ENCODE measurements around the gene ZMYND19.

Gene ZMYND19

DNA sequence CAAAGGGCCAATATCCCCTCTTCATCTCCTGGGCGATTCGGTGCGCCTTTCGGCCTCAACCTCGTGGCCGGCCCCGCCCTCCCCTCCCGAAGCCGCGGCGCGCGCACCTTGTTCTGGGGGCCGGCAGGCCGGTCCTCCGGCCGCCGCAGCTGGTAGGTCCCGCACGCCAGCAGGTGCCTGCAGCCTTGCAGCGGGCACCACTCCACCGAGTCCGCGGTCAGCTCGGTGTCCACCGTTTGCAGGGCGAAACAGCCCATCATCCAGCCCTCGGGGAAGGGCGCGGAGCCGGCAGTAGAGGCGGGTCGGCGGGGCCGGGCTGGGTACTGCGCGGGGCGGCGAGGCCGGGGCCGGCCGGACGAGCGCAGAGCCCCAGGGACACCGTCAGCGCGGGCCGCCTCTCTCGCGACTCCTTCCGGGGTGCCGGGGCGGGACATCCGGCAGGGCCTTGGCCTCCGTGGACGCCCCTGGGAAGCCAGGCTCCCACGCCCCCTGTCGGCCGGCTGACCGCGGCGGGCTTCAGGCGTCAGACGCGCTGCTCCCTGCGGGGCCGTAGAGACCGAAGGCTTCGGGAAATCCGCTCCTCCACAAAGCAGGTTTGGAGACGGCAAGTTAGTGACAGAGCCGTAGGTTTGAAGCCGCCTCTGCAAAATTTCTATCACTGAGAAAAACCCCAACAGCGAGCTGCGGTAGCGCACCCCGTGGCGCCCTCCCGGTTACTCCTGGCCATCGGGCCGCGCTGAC lies 11.6 kb downstream of the ZMYND19 start, which contains the start of gene DPH7:
DPH7 (minus strand) TSS at position 408 of the 741 bp plus-strand sequence; CDS start at position 260, 148 bp downstream.
- Histone ChIP-seq H3K79me2 (ENCODE audit: low read length) (peaks cover 44% of the 10 kb centered on the region), H4K20me1 (ENCODE audit: insufficient read depth, low read length) (no peaks in the 10 kb centered on the region), H3K9me3 (replicated peaks; ENCODE audit: insufficient read depth, low read length) (no peaks in the 10 kb centered on the region), H3K36me3 (replicated peaks; ENCODE audit: insufficient read depth, low read length) (peaks cover 5% of the 10 kb centered on the region; the same call in 1 of the 2 replicates), H3K9me2 (replicated peaks; ENCODE audit: insufficient read depth, low read length) (no peaks in the 10 kb centered on the region), H3K9ac (ENCODE audit: low read length) (peak within 1 kb of the TSS; percentile 94), H3K4me2 (ENCODE audit: low read depth, low read length) (peak within 1 kb of the TSS; percentile 92), H3K27ac (ENCODE audit: low read length) (peak within 1 kb of the TSS; percentile 94), H3K4me1 (ENCODE audit: low read length) (peaks cover 34% of the 10 kb centered on the region), H3K27me3 (replicated peaks; ENCODE audit: insufficient read depth, low read length) (no peaks in the 10 kb centered on the region), H3K4me3 (ENCODE audit: low read length) (peak within 1 kb of the TSS; percentile 94), H3F3A (ENCODE audit: insufficient read depth, low read length) (peaks cover 26% of the 10 kb centered on the region), H2AFZ (ENCODE audit: low read length) (peak within 1 kb of the TSS; percentile 59; the same call in 1 of the 2 replicates)
- TF ChIP-seq EZH2phosphoT487 (IDR thresholded peaks at IDR 0.05; ENCODE audit: low read length) = no peak
- TF ChIP-seq, protein P1, sequence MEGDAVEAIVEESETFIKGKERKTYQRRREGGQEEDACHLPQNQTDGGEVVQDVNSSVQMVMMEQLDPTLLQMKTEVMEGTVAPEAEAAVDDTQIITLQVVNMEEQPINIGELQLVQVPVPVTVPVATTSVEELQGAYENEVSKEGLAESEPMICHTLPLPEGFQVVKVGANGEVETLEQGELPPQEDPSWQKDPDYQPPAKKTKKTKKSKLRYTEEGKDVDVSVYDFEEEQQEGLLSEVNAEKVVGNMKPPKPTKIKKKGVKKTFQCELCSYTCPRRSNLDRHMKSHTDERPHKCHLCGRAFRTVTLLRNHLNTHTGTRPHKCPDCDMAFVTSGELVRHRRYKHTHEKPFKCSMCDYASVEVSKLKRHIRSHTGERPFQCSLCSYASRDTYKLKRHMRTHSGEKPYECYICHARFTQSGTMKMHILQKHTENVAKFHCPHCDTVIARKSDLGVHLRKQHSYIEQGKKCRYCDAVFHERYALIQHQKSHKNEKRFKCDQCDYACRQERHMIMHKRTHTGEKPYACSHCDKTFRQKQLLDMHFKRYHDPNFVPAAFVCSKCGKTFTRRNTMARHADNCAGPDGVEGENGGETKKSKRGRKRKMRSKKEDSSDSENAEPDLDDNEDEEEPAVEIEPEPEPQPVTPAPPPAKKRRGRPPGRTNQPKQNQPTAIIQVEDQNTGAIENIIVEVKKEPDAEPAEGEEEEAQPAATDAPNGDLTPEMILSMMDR (IDR thresholded peaks at IDR 0.05; ENCODE audit: low read length) = peak; percentile 88
- DNase-seq = peak; percentile 95

DNA sequence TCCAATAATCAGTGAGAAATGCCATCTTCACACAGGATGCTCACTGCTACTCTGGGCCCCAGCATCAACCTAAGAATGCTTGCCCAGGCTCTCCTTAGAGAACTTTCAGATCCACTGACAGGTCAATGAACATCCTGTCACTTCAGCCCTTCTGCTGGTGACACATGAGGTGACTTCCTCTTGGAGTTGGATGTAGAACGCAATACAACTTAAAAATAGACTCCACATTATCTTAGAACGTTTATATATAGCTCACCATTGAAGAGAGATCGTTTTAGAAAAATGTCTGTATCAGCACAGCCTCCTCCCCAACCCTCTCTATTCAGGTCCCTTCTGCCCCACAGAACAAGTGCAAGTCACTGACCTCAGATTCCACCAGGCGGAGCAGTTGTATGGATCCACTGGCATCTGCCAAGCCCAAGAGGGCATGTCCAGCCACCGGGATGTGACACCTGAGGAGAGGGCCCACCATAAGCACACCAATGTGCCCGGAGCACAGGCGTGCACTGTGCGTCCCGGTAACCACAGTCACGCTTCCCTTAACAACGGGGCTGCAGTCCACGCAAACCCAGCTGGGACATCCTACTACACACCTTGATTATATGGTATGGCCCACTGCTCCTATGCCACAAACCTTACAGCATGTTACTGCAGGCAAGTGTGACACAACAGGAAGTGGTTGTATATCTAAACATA lies 14.4 kb downstream of the ZMYND19 start:
- no peaks in the 10 kb centered on the region for H4K20me1 ChIP-seq (ENCODE audit: insufficient read depth, low read length)
- peaks cover 34% of the 10 kb centered on the region for H3K4me1 ChIP-seq (ENCODE audit: low read length)
- peaks cover 12% of the 10 kb centered on the region for H3K36me3 ChIP-seq (replicated peaks; ENCODE audit: insufficient read depth, low read length)
- H3K27ac ChIP-seq (ENCODE audit: low read length) = peak overlapping the region; percentile 94
- H3F3A ChIP-seq (ENCODE audit: insufficient read depth, low read length) = peaks cover 26% of the 10 kb centered on the region
- H3K79me2 ChIP-seq (ENCODE audit: low read length) = peaks cover 55% of the 10 kb centered on the region
- H3K4me3 ChIP-seq (ENCODE audit: low read length) = peak overlapping the region; percentile 94
- no peak overlapping the region for H2AFZ ChIP-seq (ENCODE audit: low read length)
- peak overlapping the region; percentile 71 for H3K9ac ChIP-seq (ENCODE audit: low read length)
- no peaks in the 10 kb centered on the region for H3K27me3 ChIP-seq (replicated peaks; ENCODE audit: insufficient read depth, low read length)
- no peaks in the 10 kb centered on the region for H3K9me2 ChIP-seq (replicated peaks; ENCODE audit: insufficient read depth, low read length)
- TF ChIP-seq, protein P1 (IDR thresholded peaks at IDR 0.05; ENCODE audit: low read length) = peak; percentile 57
- TF ChIP-seq EZH2phosphoT487 (IDR thresholded peaks at IDR 0.05; ENCODE audit: low read length) = no peak
- peak; percentile 79 for DNase-seq
- H3K9me3 ChIP-seq (replicated peaks; ENCODE audit: insufficient read depth, low read length) = no peaks in the 10 kb centered on the region
- peak overlapping the region; percentile 92 for H3K4me2 ChIP-seq (ENCODE audit: low read depth, low read length)

GRCh38 chr9:137575364-137575715 lies 15.0 kb downstream of the ZMYND19 start:
- Histone ChIP-seq H3K4me1 (ENCODE audit: low read length) (peaks cover 34% of the 10 kb centered on the region), H3K9me2 (replicated peaks; ENCODE audit: insufficient read depth, low read length) (no peaks in the 10 kb centered on the region), H3F3A (ENCODE audit: insufficient read depth, low read length) (peaks cover 26% of the 10 kb centered on the region), H3K9ac (ENCODE audit: low read length) (peak overlapping the region; percentile 71), H3K27ac (ENCODE audit: low read length) (peak overlapping the region; percentile 94), H3K36me3 (replicated peaks; ENCODE audit: insufficient read depth, low read length) (peaks cover 12% of the 10 kb centered on the region), H3K27me3 (replicated peaks; ENCODE audit: insufficient read depth, low read length) (no peaks in the 10 kb centered on the region), H3K9me3 (replicated peaks; ENCODE audit: insufficient read depth, low read length) (no peaks in the 10 kb centered on the region), H2AFZ (ENCODE audit: low read length) (no peak overlapping the region), H3K4me3 (ENCODE audit: low read length) (peak overlapping the region; percentile 94), H3K4me2 (ENCODE audit: low read depth, low read length) (peak overlapping the region; percentile 92), H4K20me1 (ENCODE audit: insufficient read depth, low read length) (no peaks in the 10 kb centered on the region), H3K79me2 (ENCODE audit: low read length) (peaks cover 60% of the 10 kb centered on the region)
- DNase-seq = peak; percentile 90
- TF ChIP-seq EZH2phosphoT487 (IDR thresholded peaks at IDR 0.05; ENCODE audit: low read length) (no peak), EZH2 (optimal IDR thresholded peaks at IDR 0.05; ENCODE audit: low read depth, low read length) (no peak)
- TF ChIP-seq, protein P1 (IDR thresholded peaks at IDR 0.05; ENCODE audit: low read length) = no peak

Measured in MM.1S (cell line).